Measurements from ENCODE around the gene SPAAR.
"Not testable (repeated sequence)": the region's sequence is repeated elsewhere in the genome, so short reads cannot be mapped to it uniquely, and the experiment has no call there.

The SPAAR gene

GRCh38 chr9:35909274-35909673 lies at the start of gene SPAAR:
Gene SPAAR (plus strand): TSS chr9:35909490. CDS start chr9:35910464, 974 bp downstream.
- DNase-seq (ENCODE audit: low read depth in 2 of 2, low spot score in 1 of 2), result no peak

GRCh38 chr9:35859990-35860339 lies 49.3 kb upstream of the SPAAR start:
- no peak for DNase-seq (ENCODE audit: low read depth in 2 of 2, low spot score in 1 of 2)

- no peak for DNase-seq (ENCODE audit: low read depth in 2 of 2, low spot score in 1 of 2)
Observed at GRCh38 chr9:35861161-35861897, 48.0 kb upstream of the SPAAR start.

GRCh38 chr9:35862328-35862727 lies 47.0 kb upstream of the SPAAR start:
- DNase-seq (ENCODE audit: low read depth in 2 of 2, low spot score in 1 of 2), result no peak

- no peak for DNase-seq (ENCODE audit: low read depth in 2 of 2, low spot score in 1 of 2)
Observed at GRCh38 chr9:35863583-35863982, 45.7 kb upstream of the SPAAR start.

GRCh38 chr9:35864695-35865255 lies 44.5 kb upstream of the SPAAR start:
- no peak for DNase-seq (ENCODE audit: low read depth in 2 of 2, low spot score in 1 of 2)

- DNase-seq (ENCODE audit: low read depth in 2 of 2, low spot score in 1 of 2), result no peak
Observed at GRCh38 chr9:35867538-35867937, 41.8 kb upstream of the SPAAR start.

GRCh38 chr9:35868933-35869332 lies 40.4 kb upstream of the SPAAR start:
- DNase-seq (ENCODE audit: low read depth in 2 of 2, low spot score in 1 of 2), result no peak

GRCh38 chr9:35869621-35870216 lies 39.6 kb upstream of the SPAAR start:
- no peak for DNase-seq (ENCODE audit: low read depth in 2 of 2, low spot score in 1 of 2)

- DNase-seq (ENCODE audit: low read depth in 2 of 2, low spot score in 1 of 2), result no peak
Observed at GRCh38 chr9:35870351-35870923, 38.9 kb upstream of the SPAAR start, which contains the start of gene OR13J1. Gene OR13J1 (minus strand): TSS chr9:35870401. CDS start chr9:35870401, 0 bp downstream.

- DNase-seq (ENCODE audit: low read depth in 2 of 2, low spot score in 1 of 2), result no peak
Observed at GRCh38 chr9:35871545-35871944, 37.7 kb upstream of the SPAAR start.

GRCh38 chr9:35872505-35872904 lies 36.8 kb upstream of the SPAAR start:
- no peak for DNase-seq (ENCODE audit: low read depth in 2 of 2, low spot score in 1 of 2)

- peak; percentile 54 to 70 for DNase-seq (ENCODE audit: low read depth in 2 of 2, low spot score in 1 of 2)
Observed at GRCh38 chr9:35882263-35882848, 26.9 kb upstream of the SPAAR start.

- DNase-seq (ENCODE audit: low read depth in 2 of 2, low spot score in 1 of 2), result no peak
Observed at GRCh38 chr9:35882996-35883395, 26.3 kb upstream of the SPAAR start.

GRCh38 chr9:35884908-35885307 lies 24.4 kb upstream of the SPAAR start:
- DNase-seq (ENCODE audit: low read depth in 2 of 2, low spot score in 1 of 2), result not testable (repeated sequence)

- DNase-seq (ENCODE audit: low read depth in 2 of 2, low spot score in 1 of 2), result no peak
Observed at GRCh38 chr9:35891646-35892045, 17.6 kb upstream of the SPAAR start.

- DNase-seq (ENCODE audit: low read depth in 2 of 2, low spot score in 1 of 2), result no peak
Observed at GRCh38 chr9:35892051-35892450, 17.2 kb upstream of the SPAAR start.

GRCh38 chr9:35896570-35896969 lies 12.7 kb upstream of the SPAAR start:
- DNase-seq (ENCODE audit: low read depth in 2 of 2, low spot score in 1 of 2), result no peak

- not testable (repeated sequence) for DNase-seq (ENCODE audit: low read depth in 2 of 2, low spot score in 1 of 2)
Observed at GRCh38 chr9:35897376-35898099, 11.8 kb upstream of the SPAAR start.

- no peak for DNase-seq (ENCODE audit: low read depth in 2 of 2, low spot score in 1 of 2)
Observed at GRCh38 chr9:35898337-35898736, 11.0 kb upstream of the SPAAR start.

- no peak for DNase-seq (ENCODE audit: low read depth in 2 of 2, low spot score in 1 of 2)
Observed at GRCh38 chr9:35899021-35899420, 10.3 kb upstream of the SPAAR start.
